DMS114 treated with DMSO at 0.1 percent for 48 hours (cell line): ENCODE data around the gene KIRREL3.

Experiments
- DNase-seq: peaks from one replicate; lab custom pipeline; 2025; ENCODE audit not compliant: unreplicated experiment; lab: John Stamatoyannopoulos, UW

Gene KIRREL3

GRCh38 chr11:126545057-126545555 lies 455.5 kb downstream of the KIRREL3 start:
- no peak for DNase-seq

GRCh38 chr11:126544108-126545056 lies 456.2 kb downstream of the KIRREL3 start:
- DNase-seq, result no peak

GRCh38 chr11:126543691-126544090 lies 456.9 kb downstream of the KIRREL3 start:
- DNase-seq, result no peak

- no peak for DNase-seq
Observed at GRCh38 chr11:126542334-126543015, 458.1 kb downstream of the KIRREL3 start.

GRCh38 chr11:126538071-126538470 lies 462.5 kb downstream of the KIRREL3 start:
- DNase-seq, result no peak

GRCh38 chr11:126537492-126537891 lies 463.1 kb downstream of the KIRREL3 start:
- DNase-seq, result no peak

- DNase-seq, result no peak
Observed at GRCh38 chr11:126534141-126534805, 466.3 kb downstream of the KIRREL3 start.

GRCh38 chr11:126533560-126533959 lies 467.0 kb downstream of the KIRREL3 start:
- no peak for DNase-seq

GRCh38 chr11:126530416-126530815 lies 470.2 kb downstream of the KIRREL3 start:
- DNase-seq, result no peak

- DNase-seq, result no peak
Observed at GRCh38 chr11:126529037-126529436, 471.5 kb downstream of the KIRREL3 start.

GRCh38 chr11:126528075-126528474 lies 472.5 kb downstream of the KIRREL3 start:
- no peak for DNase-seq

- no peak for DNase-seq
Observed at GRCh38 chr11:126527651-126528050, 472.9 kb downstream of the KIRREL3 start.

GRCh38 chr11:126526471-126526870 lies 474.1 kb downstream of the KIRREL3 start:
- no peak for DNase-seq

- no peak for DNase-seq
Observed at GRCh38 chr11:126525702-126526101, 474.9 kb downstream of the KIRREL3 start.

- no peak for DNase-seq
Observed at GRCh38 chr11:126525216-126525615, 475.4 kb downstream of the KIRREL3 start.

- no peak for DNase-seq
Observed at GRCh38 chr11:126523441-126524205, 476.9 kb downstream of the KIRREL3 start.

- DNase-seq, result no peak
Observed at GRCh38 chr11:126522606-126523005, 478.0 kb downstream of the KIRREL3 start.

GRCh38 chr11:126522152-126522551 lies 478.4 kb downstream of the KIRREL3 start:
- DNase-seq, result no peak

GRCh38 chr11:126521196-126521595 lies 479.4 kb downstream of the KIRREL3 start:
- DNase-seq, result no peak
